Islet precursor cell (in vitro differentiated cells): ENCODE data around the gene KCNH4.
"Not testable (repeated sequence)": the region's sequence is repeated elsewhere in the genome, so short reads cannot be mapped to it uniquely, and the experiment has no call there.

Experiments used
- DNase-seq: peaks from one replicate; pipeline ENCODE4 v3.0.0-alpha.2; 2018

Gene KCNH4

DNA sequence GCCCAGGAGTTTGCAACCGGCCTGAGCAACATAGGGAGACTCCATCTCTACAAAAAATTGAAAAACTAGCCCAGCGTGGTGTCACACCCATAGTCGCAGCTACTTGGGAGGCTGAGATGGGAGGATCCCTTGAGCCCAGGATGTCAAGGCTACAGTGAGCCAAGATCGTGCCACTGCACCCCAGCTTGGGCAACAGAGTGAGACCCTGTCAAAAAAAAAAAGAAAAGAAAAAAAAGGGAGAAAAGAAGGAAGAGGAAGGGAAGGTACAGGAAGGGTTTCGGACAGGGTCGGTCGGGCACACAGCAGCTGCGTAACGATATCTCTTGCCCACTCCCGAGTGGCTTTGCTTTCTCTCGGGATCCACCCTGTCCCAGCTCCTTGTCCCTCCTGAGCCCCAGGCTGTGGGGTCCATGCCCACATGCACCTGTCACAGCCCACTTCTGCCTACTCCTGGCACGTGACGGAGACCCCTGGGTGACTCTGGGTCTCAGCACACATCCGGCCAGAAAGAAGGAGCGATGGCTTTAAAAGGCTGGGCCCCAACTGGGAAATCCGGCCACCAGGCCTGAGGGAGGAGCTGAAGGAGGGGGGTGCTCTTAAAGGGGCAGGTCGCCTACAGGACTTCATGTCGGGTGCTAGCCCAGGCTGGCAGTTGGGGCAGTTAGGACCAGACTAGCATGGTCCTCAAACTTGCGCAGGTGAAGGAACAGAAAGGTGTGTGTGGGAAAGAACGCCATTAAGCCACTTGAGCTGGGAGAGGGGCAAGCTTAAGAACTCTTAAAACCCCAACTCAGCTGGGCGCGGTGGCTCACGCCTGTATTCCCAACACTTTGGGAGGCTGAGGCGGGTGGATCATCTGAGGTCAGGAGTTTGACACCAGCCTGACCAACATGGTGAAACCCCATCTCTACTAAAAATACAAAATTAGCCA, 13.3 kb upstream of the KCNH4 start, which contains the start of gene GHDC:
Gene GHDC, minus strand, starts transcription at position 526 of the 931 bp plus-strand sequence. CDS start 913 bp downstream, outside the sequence.
- peak; percentile 78 for DNase-seq

DNA sequence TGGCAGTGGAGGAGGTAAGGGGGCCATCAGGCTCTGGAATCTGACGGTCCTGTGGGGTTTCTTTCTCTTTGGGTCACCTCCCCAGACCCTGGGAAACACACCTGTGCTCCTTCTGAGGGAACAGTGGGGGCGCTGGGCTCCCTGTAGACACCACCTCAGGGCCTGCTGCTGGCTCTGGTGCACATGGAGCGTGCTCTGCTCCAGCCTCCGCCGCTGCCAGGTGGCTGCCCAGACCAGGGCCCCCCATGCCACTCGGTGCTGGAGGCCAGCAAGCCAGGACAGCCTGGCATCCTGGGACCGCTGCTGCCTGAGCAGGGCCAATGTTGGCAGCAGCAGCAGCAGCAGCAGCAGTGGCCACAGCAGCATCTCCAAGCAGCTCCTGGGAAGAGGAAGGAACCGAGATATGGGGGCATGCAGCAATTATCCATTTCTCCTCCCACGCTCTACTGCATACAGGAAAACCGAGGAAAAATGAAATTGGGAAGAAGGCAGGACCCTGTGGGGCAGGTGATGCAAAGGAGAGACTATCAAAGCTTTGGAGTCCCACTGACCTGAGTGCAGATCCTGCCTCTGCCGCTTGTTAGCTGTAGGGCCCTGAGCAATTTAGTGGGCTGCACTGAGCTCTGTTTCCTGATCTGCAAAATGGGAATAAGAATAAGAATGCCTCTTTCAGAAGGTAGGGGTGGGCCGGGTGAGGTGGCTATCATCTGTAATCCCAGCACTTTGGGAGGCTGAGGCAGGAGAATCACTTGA, 12.4 kb upstream of the KCNH4 start:
- no peak for DNase-seq

GRCh38 chr17:42192189-42193126, 11.5 kb upstream of the KCNH4 start:
- peak; percentile 54 for DNase-seq

DNA sequence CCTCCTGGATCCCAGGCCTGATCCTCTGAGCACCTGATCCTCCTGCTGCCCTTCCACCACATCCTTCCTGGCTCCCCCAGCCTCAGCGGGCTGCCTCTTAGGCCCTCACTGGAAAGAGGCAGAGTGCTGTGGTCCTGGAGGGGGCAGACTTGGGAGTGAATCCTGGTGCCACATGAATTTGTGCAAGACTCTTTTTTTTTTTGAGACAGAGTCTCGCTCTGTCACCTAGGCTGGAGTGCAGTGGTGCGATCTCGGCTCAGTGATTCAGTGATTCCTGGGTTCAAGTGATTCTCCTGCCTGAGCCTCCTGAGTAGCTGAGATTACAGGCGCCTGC, 10.3 kb upstream of the KCNH4 start:
- no peak for DNase-seq

DNA sequence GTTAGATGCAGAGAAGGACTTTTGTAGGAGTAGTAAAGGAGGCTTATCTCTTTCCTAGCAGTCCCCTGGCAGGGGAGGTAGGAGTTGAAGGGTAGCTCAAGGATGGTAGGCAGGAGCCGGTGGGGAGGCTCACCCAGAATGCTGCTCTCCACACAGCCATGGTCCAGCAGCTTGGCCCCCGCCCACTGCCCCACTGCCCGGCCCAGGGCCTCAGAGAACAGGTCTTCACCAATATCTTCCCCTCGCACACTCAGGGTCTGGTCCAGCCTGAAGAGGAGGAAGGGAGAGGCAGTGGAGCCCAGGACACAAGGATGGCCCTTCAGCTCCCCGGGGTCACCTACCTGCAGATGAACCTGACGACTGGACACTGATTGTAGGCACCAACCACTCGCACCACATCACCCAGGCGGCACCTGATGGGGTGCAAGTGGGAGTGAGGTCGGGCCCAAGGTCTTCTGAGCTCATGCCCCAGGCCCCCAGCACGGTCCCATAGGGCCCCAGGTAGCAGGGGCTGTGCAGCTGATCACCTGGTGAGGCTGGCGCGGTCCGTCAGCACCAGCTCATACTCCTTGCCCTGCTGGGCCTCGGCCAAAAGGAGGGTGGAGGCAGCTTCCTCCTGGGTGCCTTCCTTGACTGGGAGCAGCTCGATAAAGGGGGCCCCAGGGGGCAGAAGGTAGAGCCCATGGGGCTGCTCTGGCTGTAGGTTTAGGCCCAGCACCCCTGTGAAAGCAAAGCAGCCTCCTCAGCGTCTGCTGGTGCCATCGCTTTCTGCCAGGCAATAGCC, 9.7 kb upstream of the KCNH4 start:
- peak; percentile 59 for DNase-seq

GRCh38 chr17:42189651-42189965, 8.7 kb upstream of the KCNH4 start:
- DNase-seq, result peak; percentile 52

- no peak for DNase-seq
These were observed 8.1 kb upstream of the KCNH4 start for GRCh38 chr17:42188749-42189650.

DNA sequence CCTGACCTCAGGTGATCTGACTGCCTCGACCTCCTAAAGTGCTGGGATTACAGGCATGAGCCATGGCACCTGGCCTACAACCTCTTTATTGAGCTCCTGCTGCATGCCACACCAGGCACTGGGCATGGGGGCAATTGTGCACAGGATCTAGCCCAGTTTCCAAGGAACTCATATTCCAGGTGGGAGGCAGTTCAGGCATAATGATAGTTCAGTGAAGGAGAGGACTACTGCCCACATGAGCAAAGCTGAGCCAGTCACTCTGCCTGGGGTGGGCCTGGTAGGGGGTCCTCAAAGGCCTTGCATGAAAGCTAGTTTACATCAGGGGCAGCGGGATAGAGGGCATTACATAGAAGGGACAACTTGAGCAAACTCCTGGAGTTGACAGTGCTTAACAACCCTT, 6.9 kb upstream of the KCNH4 start:
- DNase-seq, result no peak

DNA sequence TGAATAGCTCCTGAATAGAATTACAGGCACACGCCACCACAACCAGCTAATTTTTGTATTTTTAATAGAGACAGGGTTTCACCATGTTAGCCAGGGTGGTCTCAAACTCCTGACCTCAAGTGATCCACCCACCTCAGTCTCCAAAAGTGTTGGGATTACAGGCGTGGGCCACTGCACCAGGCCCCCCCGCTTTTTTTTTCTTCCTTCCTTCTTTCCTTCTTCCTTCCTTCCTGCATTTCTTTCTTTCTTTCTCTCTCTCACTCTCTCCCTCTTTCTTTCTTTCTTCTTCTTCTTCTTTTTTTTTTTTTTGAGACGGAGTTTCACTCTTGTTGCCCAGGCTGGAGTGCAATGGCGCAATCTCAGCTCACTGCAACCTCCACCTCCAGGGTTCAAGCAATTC, 5.2 kb upstream of the KCNH4 start:
- DNase-seq, result not testable (repeated sequence)

- no peak for DNase-seq
These were observed 4.6 kb upstream of the KCNH4 start for GRCh38 chr17:42185621-42185930.

- DNase-seq, result peak; percentile 84
These were observed 4.0 kb upstream of the KCNH4 start, which contains the start of gene HCRT for GRCh38 chr17:42184713-42185620. TSS of gene HCRT (minus strand) at chr17:42185452. CDS start at chr17:42185365, 87 bp downstream.

DNA sequence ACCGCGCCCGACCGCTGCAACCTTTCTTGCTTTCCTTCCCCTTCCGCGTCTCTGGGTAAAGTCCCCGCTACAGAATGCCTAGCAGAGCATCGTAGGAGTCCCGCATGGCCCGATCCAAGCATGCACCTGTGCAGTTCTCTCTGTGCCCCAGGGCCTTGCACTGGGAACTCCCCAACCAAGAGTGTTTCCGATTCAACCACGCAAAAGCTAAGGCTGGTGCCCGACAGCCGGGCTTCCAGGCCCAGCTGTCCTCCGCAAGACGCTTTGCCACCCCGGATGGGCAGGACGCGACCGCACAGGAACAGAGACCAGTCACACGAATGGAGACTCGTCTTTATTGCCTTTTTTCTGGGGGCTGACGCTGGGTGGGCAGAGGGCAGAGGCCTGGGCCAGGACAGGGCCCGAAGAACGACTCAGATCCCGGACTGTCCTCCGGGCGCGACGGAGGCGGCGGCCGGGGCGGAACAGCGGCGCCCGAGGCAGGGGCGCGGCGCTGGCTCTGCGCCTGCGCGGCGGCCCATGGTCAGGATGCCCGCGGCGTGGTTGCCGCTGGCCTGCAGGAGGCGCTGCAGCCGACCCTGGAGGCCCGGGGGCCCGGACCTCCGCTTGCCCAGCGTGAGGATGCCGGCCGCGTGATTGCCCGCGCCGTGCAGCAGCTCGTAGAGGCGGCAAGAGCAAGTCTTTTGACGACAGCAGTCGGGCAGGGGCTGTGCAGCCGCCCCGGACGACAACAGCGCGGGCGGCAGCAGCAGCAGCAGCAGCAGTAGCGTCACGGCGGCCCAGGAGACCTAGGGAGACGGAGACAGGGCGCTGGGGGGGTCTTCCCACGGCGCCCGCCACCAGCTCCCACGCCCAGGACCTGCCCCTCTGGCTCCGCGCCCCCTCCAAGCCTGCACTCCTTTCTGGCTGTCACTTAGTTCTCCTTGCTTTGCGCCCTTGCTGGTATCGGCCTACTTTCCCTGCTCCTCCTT, 3.1 kb upstream of the KCNH4 start:
- peak; percentile 90 for DNase-seq

- no peak for DNase-seq
These were observed 2.2 kb upstream of the KCNH4 start for GRCh38 chr17:42182927-42183734.

DNA sequence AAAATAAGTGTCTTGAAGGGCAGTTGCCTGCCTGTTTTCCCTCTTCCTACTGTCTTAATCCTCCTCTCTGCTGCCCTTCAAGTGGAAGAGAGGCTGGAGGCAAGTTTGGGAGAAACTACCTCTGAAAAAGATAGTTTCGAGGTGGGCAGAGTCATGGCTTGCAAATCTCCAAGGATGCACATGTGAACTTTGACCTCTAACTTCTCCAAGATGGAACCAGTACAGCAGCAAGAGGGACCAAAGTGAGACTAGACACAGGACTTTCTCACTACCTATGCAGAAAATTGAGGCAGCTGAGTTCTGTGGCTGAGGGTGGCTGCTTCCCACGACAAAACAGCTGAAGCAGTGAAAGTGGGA, 887 bp upstream of the KCNH4 start:
- DNase-seq, result no peak

DNA sequence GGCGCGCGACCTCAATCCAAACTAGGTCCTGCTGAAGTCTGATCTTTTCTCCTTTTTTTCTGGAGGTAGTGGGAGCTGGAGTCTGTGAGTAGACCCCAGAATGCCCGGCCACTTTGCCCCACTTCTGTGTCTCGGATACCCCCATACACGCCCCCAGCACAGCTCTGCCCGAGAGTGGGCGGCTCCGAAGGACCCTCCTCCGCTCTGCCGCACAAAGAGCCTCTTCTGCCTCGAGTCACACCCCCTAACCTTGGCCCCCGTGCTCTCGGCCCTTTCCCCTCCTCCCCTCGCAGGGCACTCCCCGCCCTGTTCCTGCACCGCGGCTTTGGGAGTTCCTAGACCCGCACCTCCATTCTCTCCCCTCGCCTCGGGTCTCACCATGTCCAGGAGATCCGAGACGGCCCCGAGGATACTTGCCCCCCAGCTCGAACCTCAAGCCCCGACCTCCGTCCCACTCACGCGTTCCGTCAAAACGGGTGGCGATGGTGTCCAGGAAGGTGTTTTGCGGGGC, 476 bp downstream of the KCNH4 start:
- DNase-seq, result no peak

DNA sequence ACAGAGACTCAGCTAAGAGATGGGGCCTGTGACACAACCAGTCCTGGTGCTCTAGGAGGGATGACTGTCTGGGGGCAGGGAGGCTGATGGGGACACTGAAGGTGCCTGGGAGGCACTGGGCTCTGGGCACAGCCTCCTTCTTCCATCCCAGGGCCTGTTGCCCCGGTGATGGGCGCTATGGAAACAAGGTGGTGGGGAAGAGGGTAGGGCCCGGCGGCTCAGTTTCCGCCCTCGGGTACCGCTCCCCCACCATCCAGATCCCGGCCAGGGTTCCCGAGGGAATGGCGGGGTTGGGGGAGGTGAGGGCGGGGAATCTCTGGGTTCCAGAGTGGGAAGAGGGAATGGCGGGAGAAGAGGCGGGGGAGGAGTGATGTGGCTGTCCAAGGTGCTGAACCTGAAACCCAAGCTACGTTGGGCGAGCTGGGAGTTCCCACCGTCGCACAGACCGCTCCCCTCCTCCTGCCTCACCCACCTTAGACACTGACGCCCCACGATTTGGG, 981 bp downstream of the KCNH4 start:
- DNase-seq, result peak; percentile 85

- no peak for DNase-seq
These were observed 1.6 kb downstream of the KCNH4 start for GRCh38 chr17:42179335-42179734.

DNA sequence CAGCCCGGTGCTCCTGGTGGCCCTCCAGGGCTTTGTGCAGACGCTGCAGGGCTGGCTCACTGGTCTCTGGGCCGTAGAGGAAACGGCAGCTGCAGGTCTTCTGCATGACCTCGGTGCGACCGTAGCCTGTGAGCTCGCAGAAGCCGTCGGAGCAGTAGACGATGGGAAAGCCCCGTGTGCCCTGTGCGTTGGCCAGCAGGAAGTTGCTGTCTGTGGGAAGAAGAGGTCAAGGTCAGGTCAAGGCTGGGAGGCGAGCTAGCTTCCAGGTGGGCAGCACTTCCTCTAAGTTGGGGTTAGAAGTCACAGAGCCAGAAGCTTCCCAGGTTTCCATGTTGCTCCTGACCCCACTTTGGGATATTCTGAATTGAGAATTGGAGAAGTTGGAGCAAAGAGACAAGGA, 2.1 kb downstream of the KCNH4 start:
- no peak for DNase-seq
